Stimulated activated CD4-positive, alpha-beta T cell treated with anti-CD3 and anti-CD28 coated beads, Interleukin-12 subunit alpha, Interleukin-12 subunit beta, amount 100 ng/mL, for 48 hours (primary cell): ENCODE measurements around the gene SSBP4.
A peak's percentile ranks its signal among the peaks of the same experiment; 100 is the strongest.
"Not testable (repeated sequence)": the region's sequence is repeated elsewhere in the genome, so short reads cannot be mapped to it uniquely, and the experiment has no call there.

Experiments
- DNase-seq, 3 donors: peaks; one replicate each; pipeline ENCODE4 v3.0.0-alpha.2; 2020; ENCODE audit warnings: low read depth in 2 of 3, low spot score in 1 of 3

Gene SSBP4

GRCh38 chr19:18392926-18393325 is 26.3 kb upstream of the SSBP4 start:
- DNase-seq, result no peak

DNA sequence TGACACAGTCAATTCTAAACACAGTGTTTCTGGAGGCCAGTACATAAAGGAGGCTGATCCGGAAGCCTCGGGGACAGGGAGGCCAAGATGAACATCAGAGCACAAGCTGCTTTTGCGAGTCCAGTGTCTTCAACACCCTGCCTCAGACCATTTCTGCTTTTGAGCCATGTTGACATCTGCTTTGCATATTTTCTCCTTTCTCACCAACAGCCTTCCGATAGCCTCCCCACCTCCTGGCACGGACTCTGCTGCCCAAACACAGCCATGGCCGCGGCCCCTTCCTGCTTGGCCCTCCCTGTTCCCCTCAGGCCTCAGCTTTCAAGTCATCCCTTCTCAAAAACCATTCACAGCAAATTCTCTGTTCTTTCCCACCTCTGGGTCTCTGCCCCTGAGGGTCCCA is 25.4 kb upstream of the SSBP4 start:
- no peak for DNase-seq

DNA sequence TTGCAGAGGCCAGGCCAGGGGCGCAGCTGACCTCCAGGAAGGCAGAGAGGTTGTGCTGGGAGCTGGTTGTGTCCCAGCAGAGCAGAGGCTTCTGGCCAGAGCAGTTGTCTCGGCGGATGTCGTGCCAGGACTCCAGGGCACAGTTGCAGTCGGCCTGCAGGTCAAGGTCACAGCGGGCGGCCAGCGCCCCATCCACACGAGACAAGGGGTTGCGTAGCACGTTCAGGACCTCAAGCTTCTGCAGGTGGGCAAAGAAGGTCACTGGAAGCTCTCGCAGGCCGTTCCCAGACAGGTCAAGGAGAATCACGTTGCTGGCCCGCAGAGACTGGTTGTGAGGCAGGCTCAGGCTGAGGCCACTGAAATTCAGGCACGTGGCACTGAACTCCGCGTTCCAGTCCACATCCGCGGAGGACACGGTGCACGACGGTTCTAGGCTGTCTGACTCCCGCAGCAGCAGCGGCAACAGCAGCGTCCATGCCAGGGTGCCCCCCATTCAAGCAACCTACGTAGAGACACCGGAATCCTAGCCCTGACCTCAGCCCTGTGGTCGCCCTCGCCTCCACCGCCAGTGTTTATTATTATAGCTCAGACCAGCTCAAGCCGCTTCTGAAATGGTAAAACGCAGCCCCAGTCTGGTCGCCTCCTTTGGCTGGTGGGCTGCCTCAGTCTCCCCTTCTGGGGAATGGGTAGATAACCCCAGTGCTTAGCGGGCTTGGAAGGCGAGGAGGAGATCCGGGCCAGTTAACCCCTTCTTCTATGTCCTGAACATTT is 22.5 kb upstream of the SSBP4 start:
- DNase-seq, result no peak

DNA sequence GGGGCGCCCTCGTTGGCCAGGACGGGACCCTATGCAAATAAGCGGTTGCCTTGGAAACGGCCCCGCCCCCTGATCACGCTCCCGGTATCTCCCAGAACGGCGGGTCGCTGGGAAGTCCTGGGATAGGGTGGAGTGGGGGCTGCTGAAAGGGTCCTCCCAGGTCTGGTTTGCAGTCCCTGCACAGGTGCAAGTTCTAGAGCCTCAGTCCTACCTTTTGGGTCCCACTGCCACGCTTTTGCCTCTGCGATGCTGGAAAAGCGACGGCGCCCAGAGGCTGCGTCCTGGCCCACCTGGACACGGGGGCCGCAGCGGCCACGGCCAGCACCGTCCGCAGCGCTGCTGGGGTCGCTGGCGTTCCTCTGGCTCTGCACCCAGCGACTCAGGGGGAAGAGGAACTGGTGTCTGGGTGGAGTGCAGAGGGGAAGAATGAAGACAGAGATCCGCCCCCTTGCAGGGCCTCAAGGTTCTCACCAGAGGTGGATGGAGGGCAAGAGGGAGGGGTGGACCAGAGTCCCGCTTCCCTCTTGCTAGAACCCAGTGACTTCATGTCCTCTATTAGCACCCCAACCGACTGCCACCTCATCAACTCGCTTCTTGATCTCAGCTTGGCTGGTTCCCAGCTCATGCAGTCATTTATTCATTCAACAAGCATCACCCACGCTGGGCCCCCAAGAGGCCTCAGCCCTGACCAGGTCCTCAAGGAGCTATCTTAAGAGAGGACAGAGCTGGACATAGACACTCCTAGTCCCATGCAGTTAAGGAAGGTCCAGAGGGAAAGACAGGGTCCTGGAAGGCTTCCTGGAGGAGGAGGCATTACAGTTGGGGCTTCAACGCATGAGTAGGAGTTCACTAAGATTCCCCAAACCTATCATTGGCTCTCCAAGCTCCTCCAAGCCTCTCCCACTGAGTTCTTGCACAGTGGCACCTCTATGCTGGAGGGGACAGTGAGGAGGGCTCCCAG is 21.7 kb upstream of the SSBP4 start, which contains the start of gene LRRC25:
Gene LRRC25, minus strand, starts transcription at position 381 of the 961 bp plus-strand sequence. CDS start 659 bp downstream, outside the sequence.
- DNase-seq, result no peak

- DNase-seq, result no peak
These were observed 20.2 kb upstream of the SSBP4 start for GRCh38 chr19:18399008-18399407.

DNA sequence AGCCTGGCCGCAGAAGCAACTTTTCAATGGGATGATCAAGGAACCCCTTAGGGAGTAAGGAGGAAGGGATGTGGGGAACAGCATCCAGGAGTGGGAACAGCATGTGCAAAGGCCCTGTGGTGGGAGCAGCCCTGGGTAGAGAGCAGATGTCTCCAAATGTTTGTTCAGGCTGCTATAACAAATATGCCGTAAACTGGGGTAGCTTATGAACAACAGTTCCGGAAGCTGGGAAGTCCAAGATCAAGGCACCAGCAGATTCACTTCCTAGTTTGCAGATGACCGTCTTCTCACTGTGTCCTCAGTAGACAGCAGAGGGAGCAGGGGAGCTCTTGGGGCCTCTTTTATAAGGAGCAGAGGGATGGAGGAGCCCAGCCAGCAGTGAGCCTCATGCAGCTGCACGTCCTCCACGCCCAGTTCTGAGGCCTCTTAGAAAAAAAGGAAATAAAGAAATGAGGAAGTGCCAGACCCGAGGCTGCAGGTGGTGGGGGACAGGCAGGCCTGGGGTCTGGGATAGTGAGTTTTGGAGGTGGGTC is 17.6 kb upstream of the SSBP4 start:
- DNase-seq, result no peak

DNA sequence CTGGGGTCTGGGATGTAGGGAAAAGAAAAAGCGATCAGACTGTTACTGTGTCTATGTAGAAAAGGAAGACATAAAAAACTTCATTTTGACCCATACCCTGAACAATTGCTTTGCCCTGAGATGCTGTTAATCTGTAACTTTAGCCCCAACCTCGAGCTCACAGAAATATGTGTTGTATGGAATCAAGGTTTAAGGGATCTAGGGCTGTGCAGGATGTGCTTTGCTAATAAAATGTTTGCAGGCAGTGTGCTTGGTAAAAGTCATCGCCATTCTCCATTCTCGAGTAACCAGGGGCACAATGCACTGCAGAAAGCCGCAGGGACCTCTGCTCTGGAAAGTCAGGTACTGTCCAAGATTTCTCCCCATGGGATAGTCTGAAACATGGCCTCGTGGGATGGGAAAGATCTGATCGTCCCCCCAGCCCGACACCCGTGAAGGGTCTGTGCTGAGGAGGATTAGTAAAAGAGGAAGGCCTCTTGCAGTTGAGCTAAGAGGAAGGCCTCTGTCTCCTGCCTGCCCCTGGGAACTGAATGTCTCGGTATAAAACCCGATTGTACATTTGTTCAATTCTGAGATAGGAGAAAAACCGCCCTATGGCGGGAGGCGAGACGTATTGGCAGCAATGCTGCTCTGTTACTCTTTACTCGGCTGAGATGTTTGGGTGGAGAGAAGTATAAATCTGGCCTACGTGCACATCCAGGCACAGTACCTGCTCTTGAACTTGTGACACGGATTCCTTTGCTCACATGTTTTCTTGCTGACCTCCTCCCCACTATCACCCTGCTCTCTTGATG is 16.5 kb upstream of the SSBP4 start:
- DNase-seq, result not testable (repeated sequence)

- DNase-seq, result not testable (repeated sequence)
These were observed 13.4 kb upstream of the SSBP4 start for GRCh38 chr19:18405754-18406153.

- DNase-seq, result no peak
These were observed 12.4 kb upstream of the SSBP4 start for GRCh38 chr19:18406749-18407148.

DNA sequence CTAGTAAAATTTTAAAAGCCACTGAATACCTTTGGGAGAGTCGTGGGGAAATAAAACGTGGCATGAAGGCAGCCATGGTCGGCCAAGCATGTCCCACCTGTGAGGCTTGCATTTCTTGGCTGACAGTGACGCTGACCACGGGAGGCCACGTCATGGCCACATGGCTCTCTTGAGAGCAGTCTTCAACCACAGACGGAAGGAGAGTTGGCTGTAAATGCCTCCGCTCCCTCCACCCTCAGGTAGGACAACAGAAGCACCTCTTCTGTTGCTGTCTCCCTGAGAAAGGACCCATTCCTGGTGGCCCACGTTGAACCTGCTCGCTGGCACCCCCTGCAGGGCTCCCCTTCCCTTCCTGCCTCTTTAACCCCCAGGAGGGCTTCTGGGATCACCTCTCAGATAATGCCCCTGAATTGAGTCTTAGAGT is 11.1 kb upstream of the SSBP4 start:
- no peak for DNase-seq

GRCh38 chr19:18412610-18413239 is 6.5 kb upstream of the SSBP4 start:
- DNase-seq, result no peak

DNA sequence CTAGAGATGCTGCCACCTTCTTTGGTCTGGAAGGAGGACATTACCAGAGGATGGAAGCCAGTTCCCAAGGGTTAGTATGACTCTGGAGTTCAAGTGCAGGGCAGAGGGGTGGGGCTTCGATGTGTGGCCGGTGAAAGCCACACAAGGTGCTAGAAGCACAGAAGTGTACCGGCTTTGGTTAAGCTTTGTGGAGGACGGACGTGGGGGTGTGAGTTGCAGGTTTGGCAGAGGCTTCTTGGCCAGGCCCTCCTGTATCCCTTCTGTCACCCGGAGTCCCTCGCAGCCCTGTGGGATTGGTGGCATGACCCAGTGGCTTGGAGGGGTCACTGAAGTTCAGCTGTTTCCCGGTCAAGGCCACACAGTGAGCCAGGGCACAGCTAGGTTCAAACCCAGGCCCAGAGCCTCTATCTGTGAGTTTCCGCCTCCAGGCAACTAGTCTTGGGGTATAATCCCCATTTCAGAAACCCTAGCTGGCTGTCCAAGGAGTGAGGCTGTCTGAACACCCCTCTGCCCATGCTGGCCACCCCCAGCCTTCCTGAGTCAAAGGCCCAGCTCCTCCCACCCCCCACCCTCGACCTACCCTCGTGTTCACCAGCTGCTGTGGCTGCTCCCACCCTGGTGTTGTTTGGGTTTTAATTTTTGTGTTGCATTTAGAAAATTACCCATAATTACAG is 4.6 kb upstream of the SSBP4 start:
- no peak for DNase-seq

DNA sequence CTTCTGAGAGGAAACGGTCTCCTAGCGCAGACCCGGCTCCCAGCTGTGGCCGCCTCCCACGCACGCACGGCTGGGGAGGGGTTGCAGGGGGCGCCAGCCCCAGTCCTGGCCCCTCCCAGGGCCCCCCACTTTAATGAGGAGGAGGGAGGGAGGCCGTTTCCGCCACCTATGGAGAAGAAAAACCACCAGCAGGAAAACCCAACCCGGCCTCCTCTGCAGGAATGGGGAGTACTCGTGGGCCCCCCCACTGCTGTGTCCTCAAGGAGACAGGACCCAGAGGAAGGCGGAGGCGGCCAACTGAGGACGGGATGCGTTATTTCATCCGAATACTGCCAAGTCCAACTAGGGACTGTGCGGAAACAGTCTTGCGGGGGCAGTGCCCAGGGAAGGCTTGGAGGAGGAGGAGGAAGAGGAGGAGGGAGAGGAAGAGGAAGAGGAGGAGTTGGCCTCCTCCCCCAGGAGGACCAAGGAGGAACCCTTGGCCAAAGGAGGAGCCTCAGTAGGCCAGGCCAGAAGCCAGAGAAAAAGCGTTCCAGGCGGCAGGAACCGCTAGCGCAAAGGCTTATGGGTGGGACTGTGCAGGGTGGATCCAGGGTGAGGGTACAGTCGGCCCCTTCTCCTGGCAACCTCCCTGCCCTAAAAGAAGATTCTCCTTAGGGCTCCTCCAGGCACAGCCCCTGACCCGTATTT is 3.9 kb upstream of the SSBP4 start:
- DNase-seq, result no peak

DNA sequence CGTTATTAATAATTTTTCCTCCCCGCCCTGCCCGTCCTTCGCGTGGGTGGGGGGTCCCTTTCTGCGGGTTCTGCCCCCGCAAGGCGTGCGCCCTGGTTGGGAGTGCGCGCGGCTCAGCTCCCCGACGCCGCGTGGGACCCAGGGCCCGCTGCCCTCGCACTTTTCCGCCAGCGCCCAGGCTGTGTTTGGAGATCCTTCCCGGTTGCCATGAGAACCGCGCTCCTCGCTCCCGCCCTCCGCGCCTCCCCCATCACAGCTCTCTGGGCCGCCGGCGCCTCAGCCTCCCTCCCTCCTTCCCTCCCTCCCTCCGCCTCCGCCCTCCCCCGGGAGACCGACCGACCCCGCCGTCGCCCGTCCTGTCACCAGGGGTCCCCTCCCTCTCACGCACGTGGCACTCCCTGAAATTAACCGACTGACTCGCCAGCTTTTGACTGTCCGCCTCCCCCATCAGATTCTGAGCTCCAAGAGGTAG is 2.4 kb upstream of the SSBP4 start:
- DNase-seq, result peak in 1 of 3 donors; percentile 71

- no peak for DNase-seq
These were observed 1.8 kb upstream of the SSBP4 start for GRCh38 chr19:18417250-18418028.

DNA sequence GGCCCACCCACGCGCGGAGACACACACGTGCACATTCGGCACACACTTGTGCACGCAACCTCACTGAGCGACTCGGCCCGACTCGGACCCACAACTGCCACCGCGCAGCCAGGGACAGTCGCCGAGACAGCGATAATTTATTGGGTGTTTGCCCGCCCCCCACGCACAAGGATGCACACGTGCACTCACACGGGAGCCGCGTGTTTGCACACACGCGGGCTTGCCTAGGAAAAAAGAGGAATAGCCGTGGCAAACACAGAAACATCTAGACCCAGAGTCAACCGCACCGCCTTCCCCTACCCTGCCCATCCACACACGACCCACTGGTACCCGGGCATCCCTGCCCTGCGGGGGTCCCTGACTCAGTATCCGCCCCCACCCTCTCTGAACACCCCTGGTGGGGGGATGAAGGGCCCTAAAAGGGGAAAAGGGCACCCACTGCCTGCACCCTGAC is 1.1 kb upstream of the SSBP4 start:
- DNase-seq, result no peak

- DNase-seq, result no peak
These were observed 559 bp upstream of the SSBP4 start for GRCh38 chr19:18418483-18419194.
